Ramos (cell line): Measurements from ENCODE around the gene UBAP1L.
"Not testable (repeated sequence)": the region's sequence is repeated elsewhere in the genome, so short reads cannot be mapped to it uniquely, and the experiment has no call there.

ENCODE experiments used
- in situ Hi-C: fragments of 300-500 bp; cut with MboI; formaldehyde crosslinking; loops from one replicate; pipeline ENCODE4 v1.14.3; 2022; ENCODE audit warnings: low sequenced_read_pairs; ENCODE audit not compliant: unreplicated experiment

UBAP1L gene

DNA sequence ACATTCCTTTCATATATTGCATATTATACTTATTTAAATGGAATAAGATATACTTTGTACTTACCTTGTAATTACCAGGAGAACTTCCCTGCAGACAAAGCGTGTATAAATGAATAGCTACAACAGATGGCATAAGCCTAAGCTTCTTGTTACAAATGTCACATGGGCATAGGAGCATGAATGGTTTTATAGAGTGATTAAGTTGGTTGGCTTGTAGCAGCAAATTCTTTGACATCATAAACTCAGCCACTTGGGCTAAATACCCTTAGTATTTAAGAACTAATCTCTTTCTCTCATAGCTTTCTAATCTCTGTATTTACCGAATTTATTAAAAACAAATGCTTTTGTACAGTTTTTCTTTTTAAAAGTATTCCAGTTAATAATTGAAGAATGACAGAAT, at the start of gene UBAP1L:
TSS of gene UBAP1L (minus strand) at position 115 of the 400 bp plus-strand sequence. CDS start 8,985 bp downstream, outside the sequence.
- in situ Hi-C loops, result no loop called here

DNA sequence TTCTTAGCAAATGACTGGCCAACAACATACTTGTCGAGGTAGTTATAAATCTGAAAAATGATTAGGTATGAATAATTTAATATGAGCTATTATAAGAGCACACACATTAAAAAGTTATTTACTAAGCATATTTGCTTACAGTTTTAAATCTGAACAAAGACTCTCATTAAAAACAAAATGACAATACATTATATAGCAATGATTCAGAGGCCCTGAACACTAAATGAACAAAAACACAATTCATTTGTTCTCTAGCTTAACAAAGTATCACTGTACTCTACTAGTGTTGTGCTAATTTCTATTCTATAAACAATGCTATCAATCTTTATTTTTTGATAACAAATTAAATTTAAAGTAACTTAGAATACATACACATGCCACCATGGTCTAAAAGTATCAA, 49.1 kb upstream of the UBAP1L start:
- in situ Hi-C loops, result no loop called here

- in situ Hi-C loops, result no loop called here
Measured at GRCh38 chr15:65163041-65163440, 48.0 kb upstream of the UBAP1L start.

GRCh38 chr15:65156692-65157091, 41.7 kb upstream of the UBAP1L start:
- in situ Hi-C loops, result no loop called here

DNA sequence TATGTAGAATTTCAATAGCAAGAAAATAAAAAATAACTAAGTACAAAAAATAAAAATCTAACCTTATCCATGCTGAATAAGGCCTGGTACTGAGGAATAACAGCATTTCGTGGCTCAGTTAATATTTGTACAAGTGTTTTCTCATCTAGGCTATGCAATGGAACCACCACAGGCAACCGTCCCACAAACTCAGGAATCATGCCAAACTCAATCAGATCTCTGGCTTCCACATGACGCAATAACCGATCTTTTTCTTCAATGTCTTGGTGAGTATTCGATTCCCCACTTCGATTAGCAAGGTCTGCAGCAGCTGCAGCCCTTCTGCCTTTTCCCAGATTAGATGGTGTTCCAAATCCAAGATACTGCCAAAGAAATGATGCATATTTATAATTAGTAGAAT, 39.7 kb upstream of the UBAP1L start:
- in situ Hi-C loops, result no loop called here

DNA sequence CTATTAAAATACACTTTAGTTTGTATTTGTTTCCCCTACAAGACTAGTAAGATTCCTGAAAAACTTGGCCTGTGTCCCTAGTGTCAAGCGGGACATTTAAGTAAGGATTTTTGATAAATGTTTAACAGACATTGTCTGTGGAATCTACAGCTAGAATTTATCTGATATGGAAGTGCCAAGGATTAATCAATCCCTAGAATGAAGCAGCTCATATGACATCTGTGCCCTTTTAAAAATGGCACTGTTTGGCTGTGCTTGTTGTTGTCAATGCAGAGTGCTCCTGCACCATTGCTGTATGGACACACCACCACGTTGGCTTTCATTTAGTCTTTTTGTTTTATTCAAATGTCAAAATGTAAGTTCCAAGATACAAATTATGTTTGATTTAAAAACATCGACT, 32.9 kb upstream of the UBAP1L start:
- in situ Hi-C loops, result no loop called here

GRCh38 chr15:65146438-65146837, 31.4 kb upstream of the UBAP1L start:
- in situ Hi-C loops, result no loop called here

DNA sequence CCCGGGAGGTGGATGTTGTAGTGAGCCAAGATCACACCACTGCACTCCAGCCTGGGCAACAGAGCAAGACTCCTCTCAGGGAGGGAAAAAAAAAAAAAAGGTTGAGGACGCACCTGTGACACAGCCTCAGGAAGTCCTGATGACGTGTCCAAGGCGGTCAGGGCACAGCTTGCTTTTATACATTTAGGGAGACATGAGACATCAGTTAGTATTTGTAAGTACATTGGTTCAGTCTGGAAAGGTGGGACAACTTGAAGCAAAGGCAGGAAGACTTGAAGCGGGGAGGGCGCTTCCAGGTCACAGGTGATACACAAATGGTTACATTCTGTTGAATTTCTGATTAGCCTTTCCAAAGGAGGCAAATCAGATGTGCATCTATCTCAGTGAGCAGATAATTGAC, 23.6 kb upstream of the UBAP1L start:
- in situ Hi-C loops, result not testable (repeated sequence)

- in situ Hi-C loops, result not testable (repeated sequence)
Measured at GRCh38 chr15:65137893-65138292, 22.9 kb upstream of the UBAP1L start.

DNA sequence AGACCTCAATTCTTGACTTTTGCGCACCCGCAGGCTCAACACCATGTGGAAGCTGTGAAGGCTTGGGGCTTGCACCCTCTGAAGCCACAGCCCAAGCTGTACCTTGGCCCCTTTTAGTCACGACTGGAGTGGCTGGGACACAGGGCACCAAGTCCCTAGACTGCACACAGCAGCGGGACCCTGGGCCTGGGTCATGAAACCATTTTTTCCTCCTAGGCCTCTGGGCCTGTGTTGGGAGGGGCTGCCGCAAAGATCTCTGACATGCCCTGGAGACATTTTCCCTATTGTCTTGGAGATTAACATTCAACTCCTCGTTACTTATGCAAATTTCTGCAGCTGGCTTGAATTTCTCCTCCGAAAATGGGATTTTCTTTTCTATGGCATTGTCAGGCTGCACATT, 22.1 kb upstream of the UBAP1L start:
- in situ Hi-C loops, result not testable (repeated sequence)

DNA sequence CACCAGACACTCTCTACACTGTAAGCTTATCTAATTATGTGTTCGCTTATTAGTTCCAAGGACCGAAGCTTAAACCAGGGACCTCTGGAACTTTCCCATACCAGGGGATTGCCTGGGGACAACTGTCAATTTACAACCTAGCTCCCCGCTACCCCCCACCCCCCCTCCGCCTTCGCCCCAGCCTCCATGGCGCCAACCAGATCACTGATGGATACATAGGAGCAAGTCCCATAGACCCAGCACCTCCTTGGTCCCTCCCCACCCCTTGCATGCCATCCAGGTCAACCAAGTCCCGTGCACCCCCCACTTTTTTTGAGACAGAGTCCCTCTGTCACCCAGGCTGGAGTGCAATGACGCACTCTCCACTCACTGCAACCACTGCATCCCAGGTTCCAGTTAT, 19.5 kb upstream of the UBAP1L start:
- in situ Hi-C loops, result no loop called here

DNA sequence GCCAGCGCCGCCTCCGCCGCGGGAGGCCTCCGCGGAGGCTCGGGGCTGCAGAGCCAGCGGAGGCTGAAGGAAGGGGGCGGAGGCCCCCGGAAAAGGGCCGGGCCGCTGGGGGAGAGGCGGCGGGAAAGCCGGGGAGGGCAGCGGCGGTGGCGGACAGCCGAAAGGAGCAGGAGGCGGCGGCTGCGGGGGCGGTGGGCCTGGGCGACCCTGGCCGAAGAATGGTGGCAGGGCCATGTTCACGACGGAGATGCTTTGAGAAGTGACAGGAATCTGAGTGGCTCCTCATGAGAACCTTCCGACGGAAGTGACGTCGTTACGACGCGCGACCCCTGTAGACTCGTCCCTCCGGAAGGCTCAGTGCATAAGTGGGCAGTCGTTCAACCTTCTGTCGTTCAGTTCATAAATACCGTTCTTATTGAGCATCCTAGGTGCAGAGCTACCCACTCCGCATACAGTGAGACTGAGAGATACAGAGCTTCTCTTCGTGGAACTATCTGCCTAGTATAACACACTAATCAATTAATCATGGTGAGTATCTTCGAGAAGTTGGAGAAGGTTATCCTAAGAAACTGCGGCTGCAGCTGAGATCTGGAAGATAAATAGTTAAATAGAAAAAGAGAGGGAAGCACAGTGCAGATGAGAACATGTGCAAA, 18.7 kb upstream of the UBAP1L start, which contains the start of gene PDCD7:
TSS of gene PDCD7 (minus strand) at position 261 of the 653 bp plus-strand sequence. CDS start at position 234, 27 bp downstream.
- in situ Hi-C loops, result no loop called here

DNA sequence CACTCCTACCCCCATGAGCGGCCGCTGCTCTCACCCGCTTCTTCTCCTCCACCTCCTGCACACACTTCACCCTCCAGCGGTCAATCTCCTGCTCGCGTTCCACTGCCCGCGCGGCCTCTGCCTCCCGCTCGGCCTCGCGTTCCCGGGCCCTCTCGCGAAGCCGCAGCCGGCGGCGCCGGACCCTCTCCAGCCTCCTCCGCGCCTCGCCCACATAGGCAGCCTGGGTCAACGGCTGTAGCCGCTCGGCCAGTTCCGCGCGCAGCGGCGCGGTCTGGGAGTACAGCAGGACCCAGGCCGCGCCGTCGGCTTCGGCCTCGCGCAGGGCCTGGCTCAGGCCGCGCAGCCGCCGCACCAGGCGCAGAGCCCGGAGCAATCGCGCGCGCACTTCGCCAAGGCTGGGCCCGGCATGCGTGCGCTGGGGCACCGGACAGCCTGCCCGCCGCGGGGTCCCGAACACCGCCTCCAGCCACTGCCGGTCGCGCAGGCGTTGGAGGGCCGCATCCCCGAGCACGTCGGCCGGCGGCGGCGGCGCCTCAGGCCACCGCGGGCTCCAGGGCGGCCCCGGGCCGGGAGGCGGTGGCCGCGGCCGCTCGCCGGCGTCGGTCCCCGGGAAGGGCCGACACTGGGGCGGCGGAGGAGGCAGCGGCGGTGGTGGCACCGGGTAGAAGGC, 18.0 kb upstream of the UBAP1L start:
- in situ Hi-C loops, result no loop called here

DNA sequence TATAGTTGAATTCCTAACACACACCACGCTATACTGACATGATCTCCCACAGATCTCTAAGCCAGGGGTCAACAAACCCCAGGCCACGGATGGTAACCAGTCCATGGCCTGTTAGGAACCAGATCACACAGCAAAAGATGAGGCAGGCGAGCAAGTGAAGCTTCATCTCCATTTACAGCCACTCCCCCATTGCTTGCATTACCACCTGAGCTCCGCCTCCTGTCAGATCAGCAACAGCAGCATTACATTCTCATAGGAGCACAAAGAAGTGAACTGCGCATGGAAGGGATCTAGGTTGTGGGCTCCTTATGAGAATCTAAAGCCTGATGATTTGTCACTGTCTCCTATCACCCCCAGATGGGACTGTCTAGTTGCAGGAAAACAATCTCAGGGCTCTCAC, 15.9 kb upstream of the UBAP1L start:
- in situ Hi-C loops, result no loop called here

DNA sequence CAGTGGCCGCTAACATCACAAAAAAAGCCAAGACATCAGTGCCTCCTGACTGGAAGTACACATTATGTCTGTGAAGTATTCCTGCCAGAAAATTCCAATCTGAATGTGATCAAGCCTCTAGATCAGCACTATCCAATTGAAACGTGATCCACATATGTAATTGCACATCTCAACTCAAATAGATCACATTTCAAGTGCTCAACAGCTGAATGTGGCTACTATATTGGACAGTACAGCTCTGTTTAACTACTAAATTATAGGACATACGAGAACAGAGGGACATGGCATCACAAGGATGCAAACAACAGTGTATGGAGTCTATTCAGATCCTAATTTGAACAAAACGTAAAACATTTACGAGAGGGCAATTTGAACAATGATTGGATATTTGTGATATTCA, 542 bp upstream of the UBAP1L start:
- in situ Hi-C loops, result no loop called here

- in situ Hi-C loops, result no loop called here
Measured at GRCh38 chr15:65110676-65111292, 4.2 kb downstream of the UBAP1L start.

DNA sequence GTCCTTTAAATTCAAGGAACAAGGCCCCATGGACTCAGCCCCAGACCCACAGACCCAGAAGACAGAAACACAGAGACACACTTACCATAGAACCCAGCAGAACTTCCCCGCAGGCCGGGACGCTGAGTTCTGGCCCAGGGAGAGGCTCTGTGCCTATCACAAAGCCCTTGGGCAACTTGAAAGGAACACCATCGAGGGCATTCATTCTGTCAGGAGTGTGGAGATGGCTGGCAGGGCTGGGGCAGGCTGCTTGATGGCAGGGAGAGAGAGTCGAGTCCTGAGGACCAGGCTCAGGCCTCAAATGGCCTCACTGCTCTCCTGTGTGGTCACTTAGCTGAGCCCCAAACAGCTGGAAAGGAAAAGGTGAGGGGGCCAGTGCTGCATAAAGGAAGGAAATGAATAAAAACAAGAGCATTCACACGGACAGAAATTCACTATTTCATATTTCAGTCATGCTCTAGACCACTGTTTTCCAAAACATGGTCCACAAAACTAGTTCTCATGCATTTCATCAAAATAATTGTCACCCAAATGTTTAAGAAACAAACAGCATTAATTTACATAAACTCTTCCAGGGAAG, 8.9 kb downstream of the UBAP1L start:
- in situ Hi-C loops, result no loop called here

- in situ Hi-C loops, result no loop called here
Measured at GRCh38 chr15:65105038-65105437, 10.0 kb downstream of the UBAP1L start.

GRCh38 chr15:65102912-65103311, 12.1 kb downstream of the UBAP1L start:
- in situ Hi-C loops, result no loop called here

- in situ Hi-C loops, result no loop called here
Measured at GRCh38 chr15:65101891-65102708, 12.9 kb downstream of the UBAP1L start.
